SK-N-SH treated with all-trans-retinoic acid at 6 μM for 48 hours (cell line): Measurements from ENCODE around the gene TXNRD2.

ENCODE experiments used
- ATAC-seq: fragments of 200-7000 bp; cut with Tn5 transposase; 3 replicates; pipeline ENCODE4 v1.9.1; 2020; ENCODE audit warnings: mild to moderate bottlenecking, moderate library complexity
- ARNTL ChIP-seq: fragments of 450-650 bp; formaldehyde crosslinking; IDR thresholded peaks from 2 replicates; pipeline ENCODE4 v1.5.0; 2020; ENCODE audit warnings: low read depth, mild to moderate bottlenecking, moderate library complexity, borderline replicate concordance
- BACH2 ChIP-seq: fragments of 250-450 bp; sonication (Bioruptor Pico); IDR thresholded peaks from 2 replicates; pipeline ENCODE4 v1.9.0; 2021; ENCODE audit warnings: mild to moderate bottlenecking, borderline replicate concordance
- CREB5 ChIP-seq: fragments of 250-450 bp; sonication (Bioruptor Pico); IDR thresholded peaks from 2 replicates; pipeline ENCODE4 v1.5.1; 2020; ENCODE audit warnings: low read depth, mild to moderate bottlenecking, moderate library complexity
- CSDC2 ChIP-seq: fragments of 250-450 bp; sonication (Bioruptor Pico); IDR thresholded peaks from 2 replicates; pipeline ENCODE4 v1.5.0; 2020; ENCODE audit warnings: mild to moderate bottlenecking, moderate library complexity
- CSRNP3 ChIP-seq: fragments of 250-450 bp; sonication (Bioruptor Pico); IDR thresholded peaks from 2 replicates; pipeline ENCODE4 v1.5.1; 2021; ENCODE audit warnings: mild to moderate bottlenecking, moderate library complexity
- ESRRG ChIP-seq: fragments of 250-450 bp; sonication (Bioruptor Pico); IDR thresholded peaks from 2 replicates; pipeline ENCODE4 v1.6.1; 2021; ENCODE audit warnings: mild to moderate bottlenecking
- GLIS3 ChIP-seq: fragments of 250-450 bp; sonication (Bioruptor Pico); IDR thresholded peaks from 2 replicates; pipeline ENCODE4 v1.5.0; 2020; ENCODE audit warnings: mild to moderate bottlenecking, moderate library complexity
- ISL1 ChIP-seq: fragments of 250-450 bp; sonication (Bioruptor Pico); IDR thresholded peaks from 2 replicates; pipeline ENCODE4 v2.1.2; 2022; ENCODE audit warnings: mild to moderate bottlenecking, moderate library complexity
- PATZ1 ChIP-seq: fragments of 250-450 bp; sonication (Bioruptor Pico); IDR thresholded peaks from 2 replicates; pipeline ENCODE4 v1.8.0; 2020; ENCODE audit warnings: mild to moderate bottlenecking, moderate library complexity, borderline replicate concordance
- POU6F1 ChIP-seq: fragments of 250-450 bp; sonication (Bioruptor Pico); IDR thresholded peaks from 2 replicates; pipeline ENCODE4 v1.8.0; 2021; ENCODE audit warnings: low read depth, mild to moderate bottlenecking, moderate library complexity, borderline replicate concordance
- PPARA ChIP-seq: fragments of 250-450 bp; sonication (Bioruptor Pico); IDR thresholded peaks from 2 replicates; pipeline ENCODE4 v1.5.0; 2020; ENCODE audit warnings: mild to moderate bottlenecking, borderline replicate concordance
- RARB ChIP-seq: fragments of 250-450 bp; sonication (Bioruptor Pico); IDR thresholded peaks from 2 replicates; pipeline ENCODE4 v1.8.0; 2021; ENCODE audit warnings: mild to moderate bottlenecking, moderate library complexity
- SNAI2 ChIP-seq: fragments of 250-450 bp; sonication (Bioruptor Pico); IDR thresholded peaks from 2 replicates; pipeline ENCODE4 v1.5.0; 2020; ENCODE audit warnings: mild to moderate bottlenecking, moderate library complexity
- TCF4 ChIP-seq: fragments of 250-450 bp; sonication (Bioruptor Pico); IDR thresholded peaks from 2 replicates; pipeline ENCODE4 v1.8.0; 2021; ENCODE audit warnings: mild to moderate bottlenecking, moderate library complexity, borderline replicate concordance
- TOX ChIP-seq: fragments of 250-450 bp; sonication (Bioruptor Pico); IDR thresholded peaks from 2 replicates; pipeline ENCODE4 v1.8.0; 2021; ENCODE audit warnings: mild to moderate bottlenecking, moderate library complexity, borderline replicate concordance
- TSHZ2 ChIP-seq: fragments of 250-450 bp; sonication (Bioruptor Pico); IDR thresholded peaks from 2 replicates; pipeline ENCODE4 v1.5.0; 2020; ENCODE audit warnings: mild to moderate bottlenecking, moderate library complexity
- ZC3H10 ChIP-seq: fragments of 250-450 bp; sonication (Bioruptor Pico); IDR thresholded peaks from 2 replicates; pipeline ENCODE4 v1.5.1; 2021; ENCODE audit warnings: mild to moderate bottlenecking, moderate library complexity
- ZFP3 ChIP-seq: fragments of 250-450 bp; sonication (Bioruptor Pico); IDR thresholded peaks from 2 replicates; pipeline ENCODE4 v1.5.0; 2020; ENCODE audit warnings: mild to moderate bottlenecking, moderate library complexity
- ZFP30 ChIP-seq: fragments of 450-650 bp; formaldehyde crosslinking; IDR thresholded peaks from 2 replicates; pipeline ENCODE4 v1.5.0; 2022; ENCODE audit warnings: mild to moderate bottlenecking, moderate library complexity
- ZNF565 ChIP-seq: fragments of 450-650 bp; formaldehyde crosslinking; conservative IDR thresholded peaks from 2 replicates; pipeline ENCODE4 v1.5.0; 2020; ENCODE audit warnings: low read depth, mild to moderate bottlenecking, moderate library complexity
- ZNF70 ChIP-seq: fragments of 450-650 bp; formaldehyde crosslinking; IDR thresholded peaks from 2 replicates; pipeline ENCODE4 v1.5.0; 2020; ENCODE audit warnings: mild to moderate bottlenecking, moderate library complexity
- ZNF8 ChIP-seq: fragments of 450-650 bp; formaldehyde crosslinking; IDR thresholded peaks from 2 replicates; pipeline ENCODE4 v1.5.0; 2020; ENCODE audit warnings: mild to moderate bottlenecking, moderate library complexity

TXNRD2 gene

GRCh38 chr22:19932367-19933206 is 9.0 kb downstream of the TXNRD2 start:
- TF ChIP-seq CSDC2: no peak
- TF ChIP-seq SNAI2: no peak
- no peak for TF ChIP-seq TOX
- TF ChIP-seq POU6F1 (CRISPR knock-in tag): no peak
- TF ChIP-seq CSRNP3 (CRISPR knock-in tag): no peak
- TF ChIP-seq TCF4 (CRISPR knock-in tag): no peak
- TF ChIP-seq PPARA (CRISPR knock-in tag): no peak
- no peak for TF ChIP-seq ZNF70 (CRISPR knock-in tag)
- no peak for TF ChIP-seq ZNF8
- no peak; the same call in 2 of the 3 replicates for ATAC-seq

GRCh38 chr22:19931514-19931913 is 10.1 kb downstream of the TXNRD2 start:
- no peak for ATAC-seq
- TF ChIP-seq TSHZ2 (CRISPR knock-in tag): no peak
- no peak for TF ChIP-seq ZNF565

- TF ChIP-seq SNAI2: no peak
- TF ChIP-seq PATZ1 (CRISPR knock-in tag): no peak
- TF ChIP-seq ESRRG (CRISPR knock-in tag): no peak
- TF ChIP-seq CREB5: no peak
- TF ChIP-seq RARB (CRISPR knock-in tag): no peak
- TF ChIP-seq TOX: no peak
- no peak for TF ChIP-seq ZFP3
- no peak for TF ChIP-seq ARNTL (CRISPR knock-in tag)
- no peak for TF ChIP-seq CSDC2
- no peak for TF ChIP-seq POU6F1 (CRISPR knock-in tag)
- no peak for TF ChIP-seq GLIS3 (CRISPR knock-in tag)
- TF ChIP-seq ZC3H10: no peak
- TF ChIP-seq BACH2 (CRISPR knock-in tag): no peak
- TF ChIP-seq ZNF70 (CRISPR knock-in tag): no peak
- no peak for TF ChIP-seq TSHZ2 (CRISPR knock-in tag)
- no peak for TF ChIP-seq ZFP30 (CRISPR knock-in tag)
- no peak for TF ChIP-seq ZNF8
- TF ChIP-seq PPARA (CRISPR knock-in tag): no peak
- TF ChIP-seq ISL1: no peak
- TF ChIP-seq, all 23 proteins: peak for 0
- ATAC-seq: no peak
Observed at GRCh38 chr22:19930551-19931486, 10.8 kb downstream of the TXNRD2 start.
